ENCODE data around the gene HSPG2.
"Not testable (repeated sequence)": the region's sequence is repeated elsewhere in the genome, so short reads cannot be mapped to it uniquely, and the experiment has no call there.

Gene HSPG2

GRCh38 chr1:21776925-21777324 lies 160.2 kb downstream of the HSPG2 start:
- not testable (repeated sequence) for H3K4me3 Mint-ChIP-seq; H3K9me3 Mint-ChIP-seq (ENCODE audit: low read depth); H3K36me3 Mint-ChIP-seq; H3K27me3 Mint-ChIP-seq
- H3K4me1 Mint-ChIP-seq (ENCODE audit: low read depth): peaks cover 55% of the 10 kb centered on the region
- peak overlapping the region; percentile 80 for H3K27ac Mint-ChIP-seq

GRCh38 chr1:21775985-21776562 lies 161.0 kb downstream of the HSPG2 start:
- no peak overlapping the region for H3K4me3 Mint-ChIP-seq
- peak overlapping the region; percentile 83 for H3K27ac Mint-ChIP-seq

GRCh38 chr1:21775550-21775914 lies 161.6 kb downstream of the HSPG2 start:
- Mint-ChIP-seq H3K27me3 (no peaks in the 10 kb centered on the region), H3K36me3 (peaks cover 2% of the 10 kb centered on the region), H3K9me3 (ENCODE audit: low read depth) (no peaks in the 10 kb centered on the region), H3K27ac (peak overlapping the region; percentile 83), H3K4me3 (no peak overlapping the region), H3K4me1 (ENCODE audit: low read depth) (peaks cover 47% of the 10 kb centered on the region)

More at GRCh38 chr1:21775985-21776562, 161.0 kb downstream of the HSPG2 start:
- Mint-ChIP-seq H3K27me3 (no peaks in the 10 kb centered on the region), H3K9me3 (ENCODE audit: low read depth) (no peaks in the 10 kb centered on the region), H3K36me3 (peaks cover 2% of the 10 kb centered on the region), H3K4me1 (ENCODE audit: low read depth) (peaks cover 47% of the 10 kb centered on the region)

GRCh38 chr1:21774835-21775549 lies 162.1 kb downstream of the HSPG2 start:
- H3K4me1 Mint-ChIP-seq (ENCODE audit: low read depth): peaks cover 45% of the 10 kb centered on the region
- H3K9me3 Mint-ChIP-seq (ENCODE audit: low read depth): no peaks in the 10 kb centered on the region
- H3K27me3 Mint-ChIP-seq: no peaks in the 10 kb centered on the region
- H3K27ac Mint-ChIP-seq: no peak overlapping the region
- H3K4me3 Mint-ChIP-seq: no peak overlapping the region
- peaks cover 2% of the 10 kb centered on the region for H3K36me3 Mint-ChIP-seq

GRCh38 chr1:21773585-21773984 lies 163.5 kb downstream of the HSPG2 start:
- no peaks in the 10 kb centered on the region for H3K27me3 Mint-ChIP-seq
- peak overlapping the region; percentile 68 for H3K27ac Mint-ChIP-seq
- H3K36me3 Mint-ChIP-seq: peaks cover 3% of the 10 kb centered on the region
- peaks cover 45% of the 10 kb centered on the region for H3K4me1 Mint-ChIP-seq (ENCODE audit: low read depth)
- no peaks in the 10 kb centered on the region for H3K9me3 Mint-ChIP-seq (ENCODE audit: low read depth)
- H3K4me3 Mint-ChIP-seq: no peak overlapping the region

Data from activated naive CD8-positive, alpha-beta T cell (primary cell).